OCI-LY3 (cell line): ENCODE results near the gene TMTC4.

Experiments used
- CTCF ChIP-seq: fragments of 200-600, 300-600 bp; sonication (generic); IDR thresholded peaks from 2 replicates; pipeline ENCODE4 v1.5.1; 2014; ENCODE audit warnings: antibody characterized with exemption, low read length, low read depth
- EZH2phosphoT487 ChIP-seq: fragments of 200-600 bp; shearing (Covaris generic); IDR thresholded peaks from 2 replicates; pipeline ENCODE4 v1.6.1; 2018; ENCODE audit warnings: antibody characterized with exemption, mixed run types, low read depth

- TF ChIP-seq CTCF (no peak), EZH2phosphoT487 (no peak)
Observed at GRCh38 chr13:100610391-100611347, 63.9 kb downstream of the TMTC4 start.
